ENCODE measurements around the gene SESN1. TPM values are rescaled to one million over a fixed set of nuclear protein-coding genes. Genes with fewer than 3 reads are reported as not detected.
"Not testable (repeated sequence)": the region's sequence is repeated elsewhere in the genome, so short reads cannot be mapped to it uniquely, and the experiment has no call there.

SESN1 gene
- total RNA-seq: 29.6 TPM
- long read RNA-seq, transcript SESN1-204 (10 exons, 3,509 nt): major isoform, 42 of 75 reads
- long read RNA-seq, transcript SESN1-202 (10 exons, 2,676 nt): minor isoform, 19 of 75 reads
- long read RNA-seq, partial matches to known transcripts: 5 of 75 reads
- long read RNA-seq, other reads (novel, unspliced or antisense): 9 of 75 reads

DNA sequence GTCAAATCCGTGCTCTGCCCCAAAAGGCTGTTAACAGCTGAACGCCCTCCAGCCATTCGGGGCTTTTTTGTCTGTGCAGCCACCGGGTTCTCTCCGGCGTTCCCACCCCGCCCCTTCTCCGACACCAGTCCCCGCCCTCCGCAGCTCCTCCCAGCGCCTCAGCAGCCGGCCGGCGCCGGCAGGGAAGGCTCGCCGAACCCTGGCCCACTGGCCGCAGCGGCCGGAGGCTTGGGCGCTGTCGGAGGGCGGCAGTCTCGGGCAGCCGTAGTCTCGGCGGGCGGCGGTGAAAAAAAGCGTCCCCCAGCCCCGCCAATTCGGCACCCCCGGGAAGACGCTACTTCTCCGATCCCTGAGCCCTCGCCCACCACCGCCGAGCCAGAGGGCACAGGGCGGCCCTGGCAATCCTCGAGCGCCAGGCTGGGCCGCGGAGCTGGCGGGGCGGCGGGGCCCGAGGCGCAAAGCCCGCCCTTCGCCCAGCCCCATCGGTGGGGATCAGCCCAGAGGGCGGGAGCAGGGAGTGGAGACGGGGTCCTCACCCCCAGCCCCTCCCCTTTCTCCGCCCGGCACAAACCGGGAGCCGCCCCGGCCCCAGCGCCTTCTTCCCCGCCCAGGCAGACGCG lies at the start of gene SESN1:
TSS of gene SESN1 (minus strand) at position 431 of the 620 bp plus-strand sequence. CDS start 773 bp downstream, outside the sequence.
- intact Hi-C loops (cut with DNase I): loop anchor here (1.0 kb wide), 2 partner anchors 288 to 536 kb away; partner anchors contain the start of gene CD164
- DNase-seq (ENCODE audit: low spot score): peak; percentile 98

DNA sequence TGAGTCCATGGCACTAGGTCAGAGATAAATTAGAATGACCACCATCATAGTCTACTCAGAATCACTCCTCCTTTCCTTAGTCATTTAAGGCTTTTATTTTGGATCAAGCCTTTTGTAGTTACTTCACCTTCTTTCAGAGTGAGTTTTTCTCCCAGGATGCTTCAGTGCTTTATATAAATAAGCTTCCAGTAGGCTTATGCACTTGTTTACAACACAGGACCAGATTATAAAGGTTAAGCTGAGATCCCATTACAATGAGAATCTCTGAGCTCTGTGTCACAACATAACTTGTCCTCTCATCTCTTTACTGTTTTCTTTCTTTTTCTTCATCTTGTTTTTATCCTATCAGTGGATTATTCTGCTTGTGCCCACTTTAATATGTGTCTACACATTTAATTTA lies 48.5 kb upstream of the SESN1 start:
- DNase-seq (ENCODE audit: low spot score): no peak
- intact Hi-C loops (cut with DNase I): no loop called here

DNA sequence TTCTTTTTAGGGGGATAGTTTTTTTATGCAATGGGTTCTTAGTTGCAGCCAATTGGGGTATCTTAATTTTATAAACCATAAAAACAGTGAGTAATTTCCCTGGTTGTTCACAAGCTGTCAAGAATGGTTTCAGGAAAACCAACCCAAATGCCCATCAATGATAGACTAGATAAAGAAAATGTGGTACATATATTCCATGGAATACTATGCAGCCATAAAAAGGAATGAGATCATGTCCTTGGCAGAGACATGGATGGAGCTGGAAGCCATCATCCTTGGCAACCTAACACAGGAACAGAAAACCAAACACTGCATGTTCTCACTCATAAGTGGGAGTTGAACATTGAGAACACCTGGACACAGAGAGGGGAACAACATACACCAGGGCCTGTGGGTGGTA lies 47.4 kb upstream of the SESN1 start:
- DNase-seq (ENCODE audit: low spot score); intact Hi-C loops (cut with DNase I): not testable (repeated sequence)

DNA sequence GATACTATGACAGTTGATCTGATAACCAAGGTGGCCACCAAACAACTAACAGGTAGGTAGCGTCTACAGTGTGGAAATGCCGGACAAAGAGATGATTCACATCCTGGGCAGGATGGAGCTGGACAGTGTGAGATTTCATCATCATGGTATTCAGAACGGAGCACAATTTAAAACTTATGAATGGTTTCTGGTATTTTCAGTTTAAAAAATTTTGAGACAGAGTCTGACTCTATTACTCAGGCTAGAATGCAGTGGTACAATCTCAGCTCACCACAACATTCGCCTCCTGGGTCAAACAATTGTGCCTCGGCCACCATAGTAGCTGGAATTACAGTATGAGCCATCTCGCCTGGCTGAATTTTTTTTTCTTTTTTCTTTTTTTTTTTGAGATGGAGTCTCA lies 44.5 kb upstream of the SESN1 start:
- intact Hi-C loops (cut with DNase I): no loop called here
- DNase-seq (ENCODE audit: low spot score): no peak

DNA sequence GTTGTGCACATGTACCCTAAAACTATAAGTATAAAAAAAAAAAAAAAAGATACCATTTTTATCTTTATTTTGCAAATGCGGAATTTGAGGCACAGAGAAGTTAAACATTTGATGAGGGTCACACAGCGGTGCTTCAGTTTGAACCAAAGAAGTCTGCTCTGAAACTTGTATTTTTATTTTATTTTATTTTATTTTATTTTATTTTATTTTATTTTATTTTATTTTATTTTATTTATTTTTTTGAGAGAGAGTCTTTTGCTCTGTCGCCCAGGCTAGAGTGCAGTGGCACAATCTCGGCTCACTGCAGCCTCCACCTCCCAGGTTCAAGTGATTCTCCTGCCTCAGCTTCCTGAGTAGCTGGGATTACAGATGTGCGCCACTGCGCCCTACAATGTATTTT lies 41.9 kb upstream of the SESN1 start:
- intact Hi-C loops (cut with DNase I): not testable (repeated sequence)

DNA sequence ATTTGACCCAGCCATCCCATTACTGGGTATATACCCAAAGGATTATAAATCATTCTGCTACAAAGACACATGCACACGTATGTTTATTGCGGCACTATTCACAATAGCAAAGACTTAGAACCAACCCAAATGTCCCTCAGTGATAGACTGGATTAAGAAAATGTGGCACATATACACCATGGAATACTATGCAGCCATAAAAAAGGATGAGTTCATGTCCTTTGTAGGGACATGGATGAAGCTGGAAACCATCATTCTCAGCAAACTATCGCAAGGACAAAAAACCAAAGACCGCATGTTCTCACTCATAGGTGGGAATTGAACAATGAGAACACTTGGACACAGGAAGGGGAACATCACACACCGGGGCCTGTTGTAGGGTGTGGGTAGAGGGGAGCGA lies 41.4 kb upstream of the SESN1 start:
- DNase-seq (ENCODE audit: low spot score); intact Hi-C loops (cut with DNase I): not testable (repeated sequence)

More for the DNA sequence above, 41.9 kb upstream of the SESN1 start:
- DNase-seq (ENCODE audit: low spot score): not testable (repeated sequence)

DNA sequence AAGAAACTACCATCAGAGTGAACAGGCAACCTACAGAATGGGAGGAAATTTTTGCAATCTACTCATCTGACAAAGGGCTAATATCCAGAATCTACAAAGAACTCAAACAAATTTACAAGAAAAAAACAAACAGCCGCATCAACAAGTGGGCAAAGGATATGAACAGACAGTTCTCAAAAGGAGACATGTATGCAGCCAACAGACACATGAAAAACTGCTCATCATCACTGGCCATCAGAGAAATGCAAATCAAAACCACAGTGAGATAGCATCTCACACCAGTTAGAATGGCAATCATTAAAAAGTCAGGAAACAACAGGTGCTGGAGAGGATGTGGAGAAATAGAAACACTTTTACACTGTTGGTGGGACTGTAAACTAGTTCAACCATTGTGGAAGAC lies 41.0 kb upstream of the SESN1 start:
- intact Hi-C loops (cut with DNase I); DNase-seq (ENCODE audit: low spot score): not testable (repeated sequence)

DNA sequence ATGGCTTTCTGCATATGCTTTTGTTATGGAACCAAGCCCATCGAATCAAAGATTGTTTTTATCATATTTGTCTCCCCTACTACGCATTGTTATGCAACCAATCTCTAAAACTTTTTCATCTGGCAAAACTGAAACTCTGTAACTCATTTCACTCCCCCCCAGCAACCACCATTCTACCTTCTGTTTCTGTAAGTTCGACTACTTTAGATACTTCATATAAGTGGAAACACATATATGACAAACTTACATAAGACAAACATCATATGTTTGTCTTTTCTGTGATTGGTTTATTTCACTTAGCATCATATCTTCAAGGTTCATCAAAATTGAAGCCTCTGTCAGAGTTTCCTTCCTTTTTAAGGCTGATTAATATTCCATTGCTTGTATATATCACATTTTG lies 35.4 kb upstream of the SESN1 start:
- no peak for DNase-seq (ENCODE audit: low spot score)
- intact Hi-C loops (cut with DNase I): no loop called here

DNA sequence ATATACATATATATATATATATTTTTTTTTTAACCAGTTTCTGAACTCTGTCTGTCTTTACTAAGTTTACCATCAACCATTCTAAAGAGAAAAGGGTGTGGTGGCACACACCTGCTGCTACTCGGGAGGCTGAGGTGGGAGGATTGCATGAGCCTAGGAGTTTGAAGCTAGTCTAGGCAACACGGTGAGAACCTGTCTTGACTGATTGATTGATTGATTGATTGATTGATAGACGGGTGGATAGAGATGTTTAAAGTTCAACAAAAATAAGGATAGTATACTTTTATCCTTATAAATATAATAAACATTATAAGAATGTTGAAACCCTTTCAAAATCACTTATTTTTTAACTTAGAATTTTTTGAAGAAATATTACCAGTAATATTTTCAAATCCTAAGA lies 30.9 kb upstream of the SESN1 start:
- no peak for DNase-seq (ENCODE audit: low spot score)
- intact Hi-C loops (cut with DNase I): no loop called here

DNA sequence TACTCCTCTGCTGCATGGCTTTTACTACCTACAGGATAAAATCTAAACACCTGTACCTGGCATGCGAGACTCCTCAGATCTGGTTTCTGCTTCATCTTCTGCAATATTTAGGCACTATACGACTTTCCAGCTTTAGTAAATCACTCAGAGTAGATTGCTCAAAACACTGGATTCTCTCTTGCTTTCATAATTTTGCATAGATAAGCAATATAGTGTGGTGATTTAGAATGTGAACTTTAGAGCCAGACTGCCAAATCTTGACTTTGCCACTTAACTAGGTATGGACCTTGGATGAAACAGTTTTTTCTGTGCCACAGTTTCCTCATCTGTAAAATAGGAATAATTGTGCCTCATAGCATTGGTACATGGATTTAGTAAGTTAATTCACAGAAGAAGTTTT lies 29.6 kb upstream of the SESN1 start:
- intact Hi-C loops (cut with DNase I): no loop called here
- DNase-seq (ENCODE audit: low spot score): no peak

DNA sequence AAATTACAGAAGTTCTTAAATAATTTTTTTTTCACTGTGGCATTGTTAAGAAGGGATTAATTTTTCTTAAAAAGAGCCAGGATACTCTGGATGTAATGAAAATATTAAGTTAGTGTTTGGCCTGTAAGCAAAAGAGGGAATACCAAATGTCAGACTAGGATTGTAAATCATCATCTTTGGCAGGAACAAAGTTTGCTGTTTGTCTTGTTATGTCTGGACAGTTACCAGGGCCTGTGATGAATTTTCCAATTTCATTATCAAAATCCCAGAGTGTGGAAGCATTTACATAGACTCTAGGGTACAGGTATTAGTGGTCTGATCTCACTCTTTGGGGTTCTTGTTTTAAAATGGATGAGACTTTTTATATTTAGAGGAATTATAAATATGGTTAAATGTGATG lies 26.8 kb upstream of the SESN1 start:
- intact Hi-C loops (cut with DNase I): no loop called here
- DNase-seq (ENCODE audit: low spot score): no peak

DNA sequence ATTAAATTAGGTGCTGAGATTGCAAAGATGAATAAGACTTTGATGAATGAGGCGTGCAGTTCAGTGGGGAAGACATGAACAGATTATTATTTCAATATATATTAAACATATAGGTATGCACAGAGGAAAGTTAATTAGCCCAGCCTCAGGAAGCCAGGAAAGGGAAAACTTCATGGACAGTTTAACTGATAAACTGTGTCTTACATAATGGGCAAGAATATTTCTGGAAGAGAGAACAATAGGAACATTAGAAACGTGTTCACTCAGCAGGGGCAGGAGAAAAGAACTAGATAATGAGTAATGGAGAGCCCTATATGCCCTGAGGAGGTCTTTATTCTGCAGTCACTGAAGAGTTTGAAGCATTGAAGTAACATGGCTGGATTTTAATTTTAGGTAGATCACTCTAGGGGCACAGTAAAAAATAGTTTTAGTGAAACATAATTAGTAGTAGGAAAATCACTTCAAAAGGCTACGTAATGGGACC lies 24.3 kb upstream of the SESN1 start:
- DNase-seq (ENCODE audit: low spot score): no peak
- intact Hi-C loops (cut with DNase I): no loop called here

DNA sequence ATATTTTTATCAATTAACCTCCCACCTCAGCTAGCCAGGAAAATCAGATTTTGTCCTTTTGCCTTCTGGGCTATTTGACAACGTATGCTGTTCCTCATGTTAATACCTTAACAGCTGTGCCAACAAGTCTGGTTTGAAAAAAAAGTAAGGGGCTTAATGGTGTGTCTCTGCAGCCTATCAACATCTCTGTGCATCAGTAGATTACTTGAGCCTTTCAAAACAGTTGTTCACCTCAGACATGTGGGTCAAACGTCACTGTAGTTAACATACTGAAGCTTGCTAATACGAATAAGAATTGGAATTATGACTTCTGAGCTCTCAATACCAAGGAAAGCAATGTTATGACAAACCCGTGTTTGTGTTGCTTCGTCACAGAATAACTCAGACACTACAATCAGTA lies 23.7 kb upstream of the SESN1 start:
- DNase-seq (ENCODE audit: low spot score): no peak
- intact Hi-C loops (cut with DNase I): no loop called here

DNA sequence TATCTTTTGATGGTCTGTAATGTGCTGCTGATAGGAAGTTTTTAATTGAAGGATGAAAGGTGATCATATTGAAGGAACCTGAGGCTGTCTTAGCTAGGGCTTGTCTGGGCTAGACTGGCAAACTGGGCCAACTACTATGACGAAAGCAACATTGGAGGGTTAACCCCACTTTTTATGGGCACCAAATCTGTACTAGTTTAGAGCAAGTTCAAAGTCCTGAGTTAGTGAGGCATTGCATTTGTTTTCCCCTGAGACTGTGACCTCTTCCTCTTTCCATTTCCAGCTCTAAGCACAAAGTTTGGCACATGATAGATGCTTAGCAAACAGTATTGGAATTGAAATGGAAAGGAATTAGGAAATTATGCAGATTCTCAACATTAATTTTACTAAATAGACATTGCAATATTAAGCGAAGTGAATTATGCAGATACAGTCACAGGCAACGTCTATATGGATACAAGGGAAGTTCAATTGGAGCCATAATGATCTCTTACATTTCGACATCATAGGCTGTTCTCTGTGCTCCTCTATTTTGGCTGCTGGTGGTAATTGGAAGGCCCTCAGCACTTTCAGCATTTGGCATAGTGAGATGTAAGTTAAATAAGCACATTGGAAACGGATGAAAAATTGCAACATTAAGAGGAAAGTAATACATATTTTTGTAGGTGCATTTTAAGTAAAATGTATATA lies 22.8 kb upstream of the SESN1 start:
- intact Hi-C loops (cut with DNase I): no loop called here
- DNase-seq (ENCODE audit: low spot score): no peak

DNA sequence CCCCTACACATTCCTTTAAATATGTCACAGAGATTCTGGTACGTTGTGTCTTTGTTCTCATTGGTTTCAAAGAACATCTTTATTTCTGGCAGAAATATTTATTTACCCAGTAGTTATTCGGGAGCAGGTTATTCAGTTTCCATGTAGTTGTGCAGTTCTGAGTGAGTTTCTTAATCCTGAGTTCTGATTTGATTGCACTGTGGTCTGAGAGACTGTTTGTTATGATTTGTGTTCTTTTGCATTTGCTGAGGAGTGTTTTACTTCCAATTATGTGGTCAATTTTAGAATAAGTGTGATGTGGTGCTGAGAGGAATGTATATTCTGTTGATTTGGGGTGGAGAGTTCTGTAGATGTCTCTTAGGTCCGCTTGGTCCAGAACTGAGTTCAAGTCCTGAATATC lies 18.0 kb upstream of the SESN1 start:
- intact Hi-C loops (cut with DNase I); DNase-seq (ENCODE audit: low spot score): not testable (repeated sequence)

DNA sequence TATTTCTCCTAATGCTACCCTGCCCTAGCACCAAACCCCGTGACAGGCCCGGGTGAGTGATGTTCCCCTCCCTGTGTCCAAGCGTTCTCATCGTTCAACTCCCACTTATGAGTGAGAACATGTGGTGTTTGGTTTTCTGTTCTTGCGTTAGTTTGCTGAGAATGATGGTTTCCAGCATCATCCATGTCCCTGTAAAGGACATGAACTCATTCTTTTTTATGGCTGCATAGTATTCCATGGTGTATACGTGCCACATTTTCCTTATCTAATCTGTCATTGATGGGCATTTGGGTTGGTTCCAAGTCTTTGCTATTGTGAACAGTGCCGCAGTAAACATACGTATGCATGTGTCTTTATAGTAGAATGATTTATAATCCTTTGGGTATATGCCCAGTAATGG lies 15.0 kb upstream of the SESN1 start:
- intact Hi-C loops (cut with DNase I); DNase-seq (ENCODE audit: low spot score): not testable (repeated sequence)

DNA sequence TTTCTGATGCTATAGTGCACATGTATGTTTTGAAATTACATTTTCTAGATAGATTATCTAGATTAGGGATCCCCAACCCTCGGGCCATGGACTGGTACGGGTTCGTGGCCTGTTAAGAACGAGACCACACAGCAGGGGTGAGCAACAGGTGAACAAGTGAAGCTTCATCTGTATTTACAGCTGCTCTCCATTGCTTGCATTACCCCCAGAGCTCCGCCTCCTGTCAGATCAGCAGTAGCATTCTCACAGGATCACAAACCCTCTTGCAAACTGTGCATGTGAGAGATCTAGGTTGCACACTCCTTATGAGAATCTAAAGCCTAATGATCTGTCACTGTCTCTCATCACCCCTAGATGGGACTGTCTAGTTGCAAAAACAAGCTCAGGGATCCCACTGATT lies 11.0 kb upstream of the SESN1 start:
- intact Hi-C loops (cut with DNase I): no loop called here
- no peak for DNase-seq (ENCODE audit: low spot score)

DNA sequence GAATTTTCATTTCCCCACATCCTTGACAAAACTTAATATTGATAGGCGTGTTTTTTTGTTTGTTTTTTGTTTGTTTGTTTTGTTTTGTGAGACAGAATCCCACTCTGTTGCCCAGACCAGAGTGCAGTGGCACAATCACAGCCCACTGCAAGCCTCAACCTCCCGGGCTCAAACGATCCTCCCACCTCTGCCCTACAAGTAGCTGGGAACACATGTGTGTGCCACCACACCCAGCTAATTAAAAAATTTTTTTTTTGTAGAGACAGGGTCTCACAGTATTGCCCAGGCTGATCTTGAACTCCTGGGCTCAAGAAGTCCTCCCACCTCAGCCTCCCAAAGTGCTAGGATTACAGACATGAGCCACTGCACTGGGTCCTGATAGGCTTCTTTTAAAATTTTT lies 9.9 kb upstream of the SESN1 start:
- no peak for DNase-seq (ENCODE audit: low spot score)
- intact Hi-C loops (cut with DNase I): no loop called here

DNA sequence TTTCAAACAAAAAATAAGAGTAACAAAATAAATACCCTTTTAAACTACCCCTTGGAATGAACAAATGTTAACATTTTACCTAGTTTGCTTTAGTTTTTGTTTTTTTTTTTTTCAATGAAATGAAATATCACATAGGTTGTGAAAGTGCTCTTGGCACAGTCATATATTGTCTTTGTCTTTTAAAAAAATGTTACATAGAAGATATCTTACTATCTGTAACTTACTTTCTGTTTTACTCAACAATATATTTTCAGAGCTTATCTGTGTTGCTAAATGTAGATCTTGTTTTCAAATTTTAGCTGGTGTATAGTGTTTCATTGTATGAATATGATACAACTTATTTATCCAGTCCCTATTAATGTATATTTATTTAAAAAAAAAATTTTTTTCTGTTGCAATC lies 9.3 kb upstream of the SESN1 start:
- intact Hi-C loops (cut with DNase I): no loop called here
- DNase-seq (ENCODE audit: low spot score): no peak

DNA sequence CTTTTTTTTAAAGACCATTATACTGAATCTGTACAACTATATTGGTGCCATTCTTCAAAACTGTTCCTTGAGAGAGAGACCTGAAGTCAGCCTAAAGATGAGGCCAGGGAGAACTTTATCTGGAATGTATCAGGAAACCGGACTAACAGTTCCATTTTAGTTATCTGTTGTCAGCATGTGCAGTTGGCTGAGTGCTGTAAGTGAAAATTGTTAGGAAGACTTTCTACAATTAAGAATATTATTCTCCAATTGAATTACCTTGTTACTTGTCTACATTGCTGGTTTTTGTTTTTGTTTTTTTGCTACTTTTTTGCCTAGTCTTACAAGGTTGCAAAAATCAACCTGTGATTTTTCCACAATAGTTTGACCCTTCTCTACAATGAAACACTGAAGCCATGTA lies 8.1 kb upstream of the SESN1 start:
- intact Hi-C loops (cut with DNase I): no loop called here

DNA sequence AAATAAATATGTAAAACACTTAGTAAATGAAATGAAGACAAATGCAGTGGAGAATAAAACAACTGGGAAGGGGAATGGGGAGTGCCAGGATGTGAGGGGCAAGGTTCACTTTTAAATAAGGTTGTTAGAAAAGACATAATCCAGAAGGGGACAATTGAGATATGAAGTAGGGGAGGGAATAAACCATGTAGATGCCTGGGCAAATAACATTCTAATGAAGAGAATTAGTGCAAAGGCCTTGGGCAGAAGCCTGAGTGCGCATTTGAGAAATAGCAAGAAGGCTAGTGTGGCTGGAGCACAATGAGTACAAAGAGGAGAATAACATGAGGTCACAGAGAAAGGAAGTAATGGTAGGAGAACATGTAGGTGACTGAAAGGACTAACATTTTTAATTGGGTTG lies 3.0 kb upstream of the SESN1 start:
- intact Hi-C loops (cut with DNase I): no loop called here

More for the DNA sequence above, 8.1 kb upstream of the SESN1 start:
- no peak for DNase-seq (ENCODE audit: low spot score)

More for the DNA sequence above, 3.0 kb upstream of the SESN1 start:
- DNase-seq (ENCODE audit: low spot score): no peak
